Liver (tissue), 9 donors: ENCODE measurements around the gene PPA1. TPM values are rescaled to one million over a fixed set of nuclear protein-coding genes. Genes with fewer than 3 reads are reported as not detected.
"Not testable (repeated sequence)": the region's sequence is repeated elsewhere in the genome, so short reads cannot be mapped to it uniquely, and the experiment has no call there.

ENCODE experiments used
- DNase-seq: peaks from one replicate; pipeline ENCODE4 v3.0.0-alpha.2; 2017; ENCODE audit warnings: low spot score
- H3K27ac ChIP-seq, 2 donors: one replicate each; pipeline ENCODE4 v1.7.0; 2013; ENCODE audit warnings: inconsistent platforms in 2 of 2, low read length in 2 of 2, control low read depth in 1 of 2, low read depth in 1 of 2, mild to moderate bottlenecking in 1 of 2
- H3K27me3 ChIP-seq, 4 donors: one replicate each; pipeline versions ENCODE4 v1.6.1 to v1.7.0; 2013; ENCODE audit warnings: low read length in 3 of 4, inconsistent platforms in 1 of 4, mild to moderate bottlenecking in 1 of 4, moderate library complexity in 1 of 4; ENCODE audit not compliant: control insufficient read depth in 4 of 4, insufficient read depth in 4 of 4
- H3K36me3 ChIP-seq, 4 donors: one replicate each; pipeline versions ENCODE4 v1.6.1 to v1.7.0; 2013; ENCODE audit warnings: low read length in 3 of 4, mild to moderate bottlenecking in 3 of 4, low read depth in 1 of 4, moderate library complexity in 1 of 4; ENCODE audit not compliant: control insufficient read depth in 4 of 4, insufficient read depth in 3 of 4
- H3K4me1 ChIP-seq, 4 donors: one replicate each; pipeline versions ENCODE4 v1.6.1 to v1.7.0; 2013; ENCODE audit warnings: low read length in 3 of 4, mild to moderate bottlenecking in 3 of 4, moderate library complexity in 1 of 4; ENCODE audit not compliant: control insufficient read depth in 4 of 4, insufficient read depth in 4 of 4
- H3K4me3 ChIP-seq, 3 donors: one replicate each; pipeline versions ENCODE4 v1.6.1 to v1.7.0; 2013; ENCODE audit warnings: low read length in 3 of 3, control low read depth in 1 of 3, low read depth in 1 of 3, mild to moderate bottlenecking in 1 of 3
- H3K9ac ChIP-seq, 2 donors: one replicate each; pipeline ENCODE4 v1.7.0; 2013; ENCODE audit warnings: low read length in 2 of 2, mild to moderate bottlenecking in 2 of 2, moderate library complexity in 2 of 2, control low read depth in 1 of 2, low read depth in 1 of 2
- H3K9me3 ChIP-seq, 4 donors: one replicate each; pipeline versions ENCODE4 v1.6.1 to v1.7.0; 2013; ENCODE audit warnings: low read length in 3 of 4; ENCODE audit not compliant: control insufficient read depth in 4 of 4
- FOXA1 ChIP-seq: IDR thresholded peaks from 2 replicates; pipeline ENCODE4 v1.6.1; 2016; ENCODE audit warnings: antibody characterized with exemption
- NR2F2 ChIP-seq: IDR thresholded peaks from 2 replicates; pipeline ENCODE4 v1.6.1; 2016; ENCODE audit warnings: antibody characterized with exemption
- REST ChIP-seq: IDR thresholded peaks from 2 replicates; pipeline ENCODE4 v1.6.1; 2016; ENCODE audit warnings: antibody characterized with exemption, mild to moderate bottlenecking
- RXRA ChIP-seq, 2 donors: IDR thresholded peaks; 2 replicates each; pipeline ENCODE4 v1.6.1; 2017 to 2018; ENCODE audit warnings: antibody characterized with exemption in 2 of 2, mild to moderate bottlenecking in 1 of 2
- SP1 ChIP-seq: IDR thresholded peaks from 2 replicates; pipeline ENCODE4 v1.6.1; 2018; ENCODE audit warnings: antibody characterized with exemption, mild to moderate bottlenecking
- TAF1 ChIP-seq: conservative IDR thresholded peaks from 2 replicates; pipeline ENCODE4 v1.6.1; 2016; ENCODE audit warnings: antibody characterized with exemption, mild to moderate bottlenecking
- WGBS: extraction: QIAGEN DNeasy Blood & Tissue Kit; methylation state at CpG from one replicate; pipeline ENCODE4 v1.1.7; 2013; 5-methylcytosine and 5-hydroxymethylcytosine counted together
- polyA plus RNA-seq, 2 donors: library from polyadenylated mRNA; stranded (reverse) in 1 of 2; unstranded in 1 of 2; fragments of 200-250 nt in 1 of 2; fragments of >200 nt in 1 of 2; fragmentation: Nextera tagmentation in 1 of 2; extraction: Ambion mirVana in 1 of 2; gene quantifications; one replicate each; pipeline versions ENCODE4 v1.2.1 to v1.2.3, GENCODE V29; 2013 to 2015
- total RNA-seq, 2 donors: library from RNA; depleted of rRNA; stranded (reverse); fragments of >200 nt; gene quantifications; one replicate each; pipeline ENCODE4 v1.2.3, GENCODE V29; 2014
- donor health status: healthy.
- donor health status: healthy.
- donor health status: healthy.
- donor health status: healthy.
- donor health status: healthy.

PPA1 gene
- total and polyA plus RNA-seq, 4 donors = 91.1 to 111 (median 99.4) TPM

DNA sequence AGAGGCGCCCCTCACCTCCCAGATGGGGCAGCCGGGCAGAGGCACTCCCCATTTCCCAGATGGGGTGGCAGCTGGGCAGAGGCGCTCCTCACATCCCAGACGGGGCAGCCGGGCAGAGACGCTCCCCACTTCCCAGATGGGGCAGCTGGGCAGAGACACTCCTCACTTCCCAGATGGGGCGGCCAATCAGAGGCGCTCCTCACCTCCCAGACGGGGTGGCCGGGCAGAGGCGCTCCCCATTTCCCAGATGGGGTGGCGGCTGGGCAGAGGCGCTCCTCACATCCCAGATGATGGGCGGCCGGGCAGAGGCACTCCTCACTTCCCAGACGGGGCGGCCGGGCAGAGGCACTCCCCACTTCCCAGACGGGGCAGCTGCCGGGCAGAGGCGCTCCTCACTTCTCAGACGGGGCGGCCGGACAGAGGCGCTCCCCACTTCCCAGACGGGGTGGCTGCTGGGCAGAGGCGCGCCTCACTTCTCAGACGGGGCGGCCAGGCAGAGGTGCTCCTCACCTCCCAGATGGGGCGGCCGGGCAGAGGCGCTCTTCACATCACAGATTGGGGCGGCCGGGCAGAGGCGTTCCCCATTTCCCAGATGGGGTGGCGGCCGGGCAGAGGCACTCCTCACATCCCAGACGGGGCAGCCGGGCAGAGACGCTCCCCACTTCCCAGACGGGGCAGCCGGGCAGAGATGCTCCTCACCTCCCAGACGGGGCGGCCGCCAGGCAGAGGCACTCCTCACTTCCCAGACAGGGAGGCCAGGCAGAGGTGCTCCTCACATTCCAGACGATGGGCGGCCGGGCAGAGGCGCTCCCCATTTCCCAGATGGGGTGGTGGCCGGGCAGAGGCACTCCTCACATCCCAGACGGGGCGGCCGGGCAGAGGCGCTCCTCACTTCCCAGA lies 6.1 kb upstream of the PPA1 start:
- not testable (repeated sequence) for H3K9me3 ChIP-seq, DNase-seq, H3K4me1 ChIP-seq, H3K4me3 ChIP-seq, H3K27ac ChIP-seq, H3K36me3 ChIP-seq, H3K9ac ChIP-seq, H3K27me3 ChIP-seq
- WGBS = 96% methylated on average over 55 of the region's 55 CpGs

GRCh38 chr10:70237958-70238536 lies 4.8 kb upstream of the PPA1 start:
- not testable (repeated sequence) for H3K27ac ChIP-seq, H3K9ac ChIP-seq, DNase-seq, H3K36me3 ChIP-seq, H3K9me3 ChIP-seq, H3K27me3 ChIP-seq, H3K4me3 ChIP-seq, H3K4me1 ChIP-seq
- 79% methylated on average over 6 of the region's 6 CpGs for WGBS

DNA sequence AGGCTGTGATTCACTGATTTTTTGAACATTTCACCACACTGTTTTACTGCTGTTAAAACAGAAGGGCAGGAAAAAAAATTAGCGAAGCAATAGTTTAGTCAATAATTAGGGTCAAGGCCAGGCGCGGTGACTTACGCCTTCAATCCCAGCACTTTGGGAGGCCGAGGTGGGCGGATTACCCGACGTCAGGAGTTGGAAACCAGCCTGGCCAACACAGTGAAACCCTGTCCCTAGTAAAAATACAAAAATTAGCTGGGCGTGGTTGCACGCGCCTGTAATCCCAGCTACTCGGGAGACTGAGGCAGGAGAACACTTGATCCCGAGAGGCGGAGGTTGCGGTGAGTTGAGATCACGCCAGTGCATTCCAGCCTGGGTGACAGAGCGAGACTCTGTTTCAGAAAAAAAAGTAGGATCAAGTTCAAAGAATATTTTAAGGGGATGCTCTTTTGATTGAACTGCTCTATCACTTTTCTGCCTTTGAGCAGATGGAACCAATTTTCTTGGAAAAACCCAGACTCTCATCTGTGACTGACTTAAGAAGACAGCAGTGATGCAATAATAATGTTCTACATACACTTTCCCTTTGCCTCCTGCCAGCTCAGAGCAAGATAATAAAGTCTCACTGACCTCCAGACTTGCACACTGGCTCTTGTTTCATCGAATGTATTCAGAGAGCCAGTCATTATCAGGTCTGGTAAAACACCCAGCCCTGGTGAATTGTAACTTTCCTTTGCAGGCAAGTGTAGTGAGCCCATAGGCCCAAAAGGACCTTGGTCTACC lies 1.6 kb upstream of the PPA1 start:
- no peak overlapping the region for H3K27ac ChIP-seq
- no peaks in the 10 kb centered on the region for H3K9me3 ChIP-seq
- no peak overlapping the region for H3K9ac ChIP-seq
- TF ChIP-seq SP1 (no peak), REST (no peak), RXRA (IDR thresholded peaks at IDR 0.05) (no peak), TAF1 (no peak), NR2F2 (no peak)
- H3K4me1 ChIP-seq = peaks cover 0 to 7% (median 3%) of the 10 kb centered on the region in 4 donors
- H3K27me3 ChIP-seq = no peaks in the 10 kb centered on the region
- peaks cover 0 to 5% (median 1%) of the 10 kb centered on the region in 4 donors for H3K36me3 ChIP-seq
- no peak overlapping the region for H3K4me3 ChIP-seq
- DNase-seq = no peak
- WGBS = 82% methylated on average over 18 of the region's 18 CpGs

DNA sequence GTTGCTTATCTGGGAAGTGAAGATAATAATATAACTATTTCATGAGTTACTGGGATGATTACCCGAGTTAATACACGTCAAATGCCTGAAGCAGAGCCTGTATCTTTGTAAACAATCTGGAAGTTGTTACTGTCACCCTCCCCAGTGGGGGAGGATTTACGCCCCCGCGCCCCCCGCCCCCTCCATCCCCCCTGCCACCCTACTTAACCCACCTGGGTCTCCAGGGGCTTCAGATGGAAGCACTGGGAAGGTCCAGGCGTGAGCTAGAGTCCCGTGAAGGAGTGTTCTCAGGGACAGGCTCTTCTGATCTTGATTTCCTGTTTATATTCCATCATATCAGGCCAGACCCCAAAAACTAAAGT lies 691 bp upstream of the PPA1 start:
- DNase-seq = no peak
- peaks cover 0 to 9% (median 2%) of the 10 kb centered on the region in 4 donors for H3K36me3 ChIP-seq
- peak overlapping the region; percentile 5 to 98 (median 43) for H3K4me3 ChIP-seq
- no peaks in the 10 kb centered on the region for H3K9me3 ChIP-seq
- H3K9ac ChIP-seq = peak overlapping the region in 1 of 2 donors; percentile 64
- no peaks in the 10 kb centered on the region for H3K27me3 ChIP-seq
- peak overlapping the region; percentile 74 to 76 for H3K27ac ChIP-seq
- 26% methylated on average over 8 of the region's 8 CpGs for WGBS
- peaks cover 0 to 7% (median 3%) of the 10 kb centered on the region in 4 donors for H3K4me1 ChIP-seq
- TF ChIP-seq FOXA1 (no peak), RXRA (IDR thresholded peaks at IDR 0.05) (peak in 1 of 2 donors; percentile 1)
